Neural cell (in vitro differentiated cells): ENCODE results near the gene NLRP10. TPM values are rescaled to one million over a fixed set of nuclear protein-coding genes. Genes with fewer than 3 reads are reported as not detected.

ENCODE experiments used
- H2AFZ ChIP-seq: fragments of 200-600, 300-800 bp; sonication (generic), shearing (Covaris generic); 2 replicates; pipeline ENCODE4 v1.6.0; 2014; ENCODE audit warnings: low read depth, mild to moderate bottlenecking, antibody characterized with exemption, low read length, moderate library complexity
- H3F3A ChIP-seq: fragments of 200-600 bp; shearing (Covaris generic); 2 replicates; pipeline ENCODE4 v1.6.1; 2016; ENCODE audit warnings: mild to moderate bottlenecking, moderate library complexity, mixed read lengths, antibody characterized with exemption, low read length; ENCODE audit not compliant: insufficient read depth, poor library complexity, severe bottlenecking
- H3K27ac ChIP-seq: fragments of 200-600, 300-800 bp; sonication (generic), shearing (Covaris generic); 2 replicates; pipeline ENCODE4 v1.5.1; 2014; ENCODE audit warnings: mild to moderate bottlenecking, low read length, moderate library complexity
- H3K27me3 ChIP-seq: fragments of 300-800, 200-600 bp; sonication (generic), shearing (Covaris generic); 2 replicates; pipeline ENCODE4 v1.6.0; 2014; ENCODE audit warnings: mild to moderate bottlenecking, low read depth, low read length, moderate library complexity; ENCODE audit not compliant: insufficient read depth
- H3K36me3 ChIP-seq: fragments of 300-800, 200-600 bp; sonication (generic), shearing (Covaris generic); 2 replicates; pipeline ENCODE4 v1.5.1; 2014; ENCODE audit warnings: mild to moderate bottlenecking, antibody characterized with exemption, low read length, moderate library complexity; ENCODE audit not compliant: insufficient read depth
- H3K4me2 ChIP-seq: fragments of 300-800, 200-600 bp; sonication (generic), shearing (Covaris generic); 2 replicates; pipeline ENCODE4 v1.6.0; 2014; ENCODE audit warnings: mild to moderate bottlenecking, low read length
- H3K4me3 ChIP-seq: fragments of 300-800, 200-600 bp; sonication (generic), shearing (Covaris generic); 2 replicates; pipeline ENCODE4 v1.5.1; 2014; ENCODE audit warnings: mild to moderate bottlenecking, low read length, moderate library complexity
- H3K79me2 ChIP-seq: fragments of 200-600 bp; shearing (Covaris generic); replicated peaks from 2 replicates; pipeline ENCODE4 v1.6.0; 2014; ENCODE audit warnings: mild to moderate bottlenecking, low read length, moderate library complexity; ENCODE audit not compliant: insufficient read depth
- H3K9ac ChIP-seq: fragments of 300-800, 200-600 bp; sonication (generic), shearing (Covaris generic); 2 replicates; pipeline ENCODE4 v1.6.1; 2016; ENCODE audit warnings: mild to moderate bottlenecking, low read length, mixed read lengths
- H3K9me2 ChIP-seq: fragments of 200-600 bp; shearing (Covaris generic); 2 replicates; pipeline ENCODE4 v1.6.1; 2016; ENCODE audit warnings: mild to moderate bottlenecking, low read length, mixed read lengths; ENCODE audit not compliant: insufficient read depth
- H3K9me3 ChIP-seq: fragments of 200-600, 300-800 bp; sonication (generic), shearing (Covaris generic); 2 replicates; pipeline ENCODE4 v1.6.1; 2016; ENCODE audit warnings: mild to moderate bottlenecking, mixed run types, low read length, moderate library complexity, mixed read lengths
- H4K20me1 ChIP-seq: fragments of 200-600 bp; shearing (Covaris generic); 2 replicates; pipeline ENCODE4 v1.6.1; 2016; ENCODE audit warnings: mild to moderate bottlenecking, mixed run types; ENCODE audit not compliant: insufficient read depth
- CTCF ChIP-seq: fragments of 450-650 bp; IDR thresholded peaks from 2 replicates; pipeline ENCODE4 v1.5.1; 2014; ENCODE audit warnings: antibody characterized with exemption, mild to moderate bottlenecking, moderate library complexity; ENCODE audit not compliant: poor library complexity, severe bottlenecking
- EP300 ChIP-seq: fragments of 450-650 bp; conservative IDR thresholded peaks from 2 replicates; pipeline ENCODE4 v1.6.1; 2014; ENCODE audit warnings: antibody characterized with exemption, mild to moderate bottlenecking, moderate library complexity; ENCODE audit not compliant: poor library complexity, severe bottlenecking
- EZH2 ChIP-seq: fragments of 200-600, 300-800 bp; shearing (Covaris generic), sonication (generic); IDR thresholded peaks from 2 replicates; pipeline ENCODE4 v1.6.1; 2014; ENCODE audit warnings: antibody characterized with exemption, low read length, borderline replicate concordance, mild to moderate bottlenecking; ENCODE audit not compliant: insufficient read depth, poor library complexity, severe bottlenecking
- MXI1 ChIP-seq: fragments of 450-650 bp; conservative IDR thresholded peaks from 2 replicates; pipeline ENCODE4 v1.6.1; 2014; ENCODE audit warnings: antibody characterized with exemption, mild to moderate bottlenecking; ENCODE audit not compliant: poor library complexity, severe bottlenecking
- POLR2AphosphoS5 ChIP-seq: IDR thresholded peaks from 2 replicates; pipeline ENCODE4 v1.6.1; 2012
- RAD21 ChIP-seq: fragments of 450-650 bp; conservative IDR thresholded peaks from 2 replicates; pipeline ENCODE4 v1.6.1; 2014; ENCODE audit warnings: antibody characterized with exemption, mild to moderate bottlenecking, moderate library complexity
- REST ChIP-seq: IDR thresholded peaks from 2 replicates; pipeline ENCODE4 v1.6.1; 2012; ENCODE audit warnings: borderline replicate concordance
- SMC3 ChIP-seq: fragments of 450-650 bp; conservative IDR thresholded peaks from 2 replicates; pipeline ENCODE4 v1.6.1; 2014; ENCODE audit warnings: antibody characterized with exemption, mild to moderate bottlenecking, moderate library complexity; ENCODE audit not compliant: poor library complexity
- TAF1 ChIP-seq: IDR thresholded peaks from 2 replicates; pipeline ENCODE4 v1.6.1; 2012; ENCODE audit warnings: low read depth
- polyA plus RNA-seq: library from polyadenylated mRNA; depleted of rRNA; stranded (reverse); fragments of >200 nt; gene quantifications from 2 replicates; pipeline ENCODE4 v1.2.3, GENCODE V29; 2014

Gene NLRP10
- polyA plus RNA-seq, 1 donor from 2014 or later, result not detected

DNA sequence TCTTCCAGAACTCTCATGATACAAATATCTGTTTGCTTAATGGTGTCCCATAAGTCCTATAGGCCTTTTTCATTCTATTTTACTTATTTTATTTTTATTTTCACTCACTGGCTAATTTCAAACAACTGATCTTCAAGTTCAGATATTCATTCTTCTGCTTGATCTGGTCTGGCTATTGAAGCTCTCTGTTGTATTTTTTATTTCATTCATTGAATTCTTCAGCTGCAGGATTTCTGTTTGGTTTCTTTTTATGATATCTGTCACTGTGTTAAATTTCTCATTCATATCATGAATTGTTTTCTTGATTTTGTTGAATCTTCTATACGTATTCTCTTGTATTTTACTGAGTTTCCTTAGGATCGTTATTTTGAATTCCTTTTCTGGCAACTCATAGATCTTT lies 21.1 kb downstream of the NLRP10 start:
- Histone ChIP-seq H4K20me1 (no peaks in the 10 kb centered on the region), H3K27ac (no peak overlapping the region), H2AFZ (no peak overlapping the region)

GRCh38 chr11:7941608-7942007 lies 23.6 kb downstream of the NLRP10 start, which contains the start of gene OR10A3:
TSS of gene OR10A3 (minus strand) at chr11:7941708. CDS start at chr11:7939520, 2,188 bp downstream.
- no peaks in the 10 kb centered on the region for H3F3A ChIP-seq
- H3K9me2 ChIP-seq, result no peaks in the 10 kb centered on the region
- no peaks in the 10 kb centered on the region for H4K20me1 ChIP-seq
- H3K27me3 ChIP-seq, result no peaks in the 10 kb centered on the region
- peaks cover 5% of the 10 kb centered on the region for H3K9me3 ChIP-seq
- no peaks in the 10 kb centered on the region for H3K36me3 ChIP-seq
- H2AFZ ChIP-seq, result no peak within 1 kb of the TSS
- H3K27ac ChIP-seq, result no peak within 1 kb of the TSS
- H3K79me2 ChIP-seq, result no peaks in the 10 kb centered on the region
- no peak within 1 kb of the TSS for H3K4me3 ChIP-seq
- no peak within 1 kb of the TSS for H3K9ac ChIP-seq
- H3K4me2 ChIP-seq, result no peak within 1 kb of the TSS
- TF ChIP-seq SMC3 (no peak), CTCF (no peak), RAD21 (no peak), REST (no peak), MXI1 (no peak), TAF1 (no peak)

More for the DNA sequence above, 21.1 kb downstream of the NLRP10 start:
- no peak overlapping the region for H3K4me2 ChIP-seq
- no peak overlapping the region for H3K9ac ChIP-seq
- H3K79me2 ChIP-seq, result no peaks in the 10 kb centered on the region
- H3K36me3 ChIP-seq, result no peaks in the 10 kb centered on the region
- H3K9me3 ChIP-seq, result peaks cover 5% of the 10 kb centered on the region
- H3K27me3 ChIP-seq, result no peaks in the 10 kb centered on the region
- TF ChIP-seq EZH2, result no peak
- no peak for TF ChIP-seq MXI1
- no peak for TF ChIP-seq REST
- no peak for TF ChIP-seq EP300
- TF ChIP-seq POLR2AphosphoS5, result no peak
- no peak for TF ChIP-seq TAF1
- TF ChIP-seq SMC3, result no peak
- no peak for TF ChIP-seq RAD21
- no peak for TF ChIP-seq CTCF
- H3F3A ChIP-seq, result no peaks in the 10 kb centered on the region
- H3K9me2 ChIP-seq, result no peaks in the 10 kb centered on the region
- H3K4me3 ChIP-seq, result no peak overlapping the region
